ENCODE measurements around the gene GOSR1.
"Not testable (repeated sequence)": the region's sequence is repeated elsewhere in the genome, so short reads cannot be mapped to it uniquely, and the experiment has no call there.

The GOSR1 gene

DNA sequence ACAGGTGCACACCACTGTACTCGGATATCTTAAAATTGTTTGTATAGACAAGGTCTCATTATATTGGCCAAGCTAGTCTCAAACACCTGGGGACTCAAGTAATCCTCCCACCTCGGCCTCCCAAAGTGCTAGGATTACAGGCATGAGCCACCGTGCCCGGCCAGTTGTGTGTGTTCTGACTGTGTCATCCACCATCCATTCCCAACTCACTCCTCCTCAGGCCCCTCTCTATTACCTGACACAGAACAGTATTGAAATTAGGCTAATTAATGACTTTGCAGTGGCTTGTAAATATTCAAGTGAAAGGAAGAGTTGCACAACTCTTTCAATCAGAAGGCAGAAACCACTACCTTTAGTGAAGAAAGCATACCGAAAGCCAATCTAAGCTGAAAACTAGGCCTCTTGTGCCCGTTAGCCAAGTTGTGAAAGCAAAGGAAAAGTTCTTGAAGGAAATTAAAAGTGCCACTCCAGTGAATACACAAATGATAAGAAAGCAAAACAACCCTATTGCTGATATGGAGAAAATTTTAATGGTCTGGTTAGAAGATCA lies 28.7 kb downstream of the GOSR1 start:
- H3K4me3 ChIP-seq (ENCODE audit: low read depth, low read length) = no peak overlapping the region

DNA sequence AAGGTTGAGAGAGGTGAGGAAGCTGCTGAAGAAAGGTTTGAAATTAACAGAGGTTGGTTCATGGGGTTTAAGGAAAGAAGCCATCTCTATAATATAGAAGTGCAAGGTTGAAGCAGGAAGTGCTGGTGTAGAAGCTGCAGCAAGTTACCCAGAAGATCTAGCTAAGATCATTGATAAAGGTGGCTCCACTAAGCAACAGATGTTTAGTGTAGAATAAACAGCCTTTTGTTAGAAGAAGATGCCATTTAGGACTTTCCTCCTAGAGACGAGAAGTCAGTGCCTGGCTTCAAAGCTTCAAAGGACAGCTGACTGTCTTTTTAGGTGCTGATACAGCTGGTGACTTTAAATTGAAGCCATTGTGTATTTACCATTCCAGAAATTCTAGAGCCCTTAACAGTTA lies 29.3 kb downstream of the GOSR1 start:
- no peak overlapping the region for H3K4me3 ChIP-seq (ENCODE audit: low read depth, low read length)

DNA sequence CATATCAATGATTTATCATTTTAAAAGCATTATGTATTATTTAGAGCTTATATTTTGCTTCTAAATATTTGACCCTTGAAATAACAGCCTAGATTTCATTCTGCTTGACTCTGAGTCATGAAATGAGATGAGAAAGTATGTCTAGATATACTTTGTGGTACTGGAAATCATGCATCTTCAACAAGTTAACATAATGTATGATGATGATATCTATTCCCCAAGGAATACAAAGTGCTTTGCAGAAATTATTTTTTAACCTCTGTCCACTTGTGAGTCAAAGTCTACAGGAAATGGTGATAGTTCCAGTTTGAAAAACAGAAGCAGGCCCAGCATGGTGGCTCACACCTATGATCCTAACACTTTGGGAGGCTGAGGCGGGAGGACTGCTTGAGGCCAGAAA lies 36.1 kb downstream of the GOSR1 start:
- no peak overlapping the region for H3K4me3 ChIP-seq (ENCODE audit: low read depth, low read length)

DNA sequence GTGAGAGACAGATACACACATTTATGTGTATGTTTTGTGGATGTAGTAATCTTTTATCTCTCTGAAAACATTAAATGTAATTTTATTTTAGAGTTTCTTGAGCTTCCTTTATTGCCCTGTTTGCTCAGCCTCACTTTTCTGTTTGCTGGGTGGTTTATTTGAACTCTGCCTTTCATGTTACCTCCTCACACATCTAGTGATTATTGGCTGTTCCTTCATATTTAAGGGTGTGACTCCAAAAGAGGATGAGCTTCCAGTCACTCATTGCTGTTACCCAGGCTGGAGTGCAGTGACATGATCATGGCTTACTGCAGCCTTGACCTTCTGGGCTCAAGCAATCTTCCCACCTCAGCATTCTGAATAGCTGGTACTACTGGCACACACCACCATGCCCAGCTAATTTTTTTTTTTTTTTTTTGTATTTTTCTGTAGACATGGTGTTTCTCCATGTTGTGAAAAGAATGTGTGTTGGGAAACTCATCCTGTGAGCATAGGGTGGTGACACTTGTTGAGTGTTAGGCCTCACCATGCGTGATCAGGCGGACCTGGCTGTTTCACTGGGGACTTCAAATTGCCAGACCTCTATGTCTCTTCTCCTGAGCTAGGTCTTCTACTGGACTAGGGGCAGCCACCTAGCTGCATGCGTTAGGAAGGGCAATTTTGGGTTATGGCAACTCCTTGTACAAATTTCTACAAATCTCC lies 37.8 kb downstream of the GOSR1 start:
- H3K4me3 ChIP-seq (ENCODE audit: low read depth, low read length) = no peak overlapping the region

DNA sequence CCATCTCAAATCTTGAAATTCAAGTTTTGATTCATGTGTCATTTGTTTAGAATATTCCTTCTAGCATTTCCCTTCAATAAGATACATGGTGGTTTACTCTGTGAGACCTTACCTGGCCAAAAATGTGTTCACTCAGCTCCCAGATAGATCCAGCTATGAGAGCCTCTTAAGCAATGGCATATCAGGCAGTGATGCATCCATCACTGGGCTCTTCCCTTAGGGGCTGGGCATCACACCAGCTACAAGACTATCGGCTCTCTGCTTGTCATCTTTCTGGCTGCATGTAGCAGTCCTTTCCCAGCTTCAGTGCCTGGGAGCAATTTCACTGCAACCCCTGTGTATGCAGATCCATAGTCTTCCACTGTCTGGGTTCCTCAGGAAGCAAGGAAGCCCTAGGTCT lies 40.6 kb downstream of the GOSR1 start:
- H3K4me3 ChIP-seq (ENCODE audit: low read depth, low read length) = no peak overlapping the region

DNA sequence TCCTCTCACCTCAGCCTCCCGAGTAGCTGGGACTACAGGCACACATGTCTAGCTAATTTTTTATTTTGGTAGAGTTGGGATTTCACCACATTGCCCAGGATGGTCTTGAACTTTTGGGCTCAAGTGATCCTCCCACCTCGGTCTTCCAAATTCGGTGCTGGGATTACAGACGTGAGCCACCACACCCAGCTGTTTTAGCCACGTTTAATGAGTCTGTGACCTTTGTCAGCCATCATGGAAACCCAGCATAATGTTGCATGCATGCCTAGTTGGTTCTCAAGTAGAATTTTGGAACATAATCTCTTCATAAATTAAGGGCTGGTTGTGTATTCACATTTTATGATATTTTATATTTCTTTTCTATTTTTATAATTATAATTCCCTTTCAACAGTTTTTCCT lies 42.0 kb downstream of the GOSR1 start:
- H3K4me3 ChIP-seq (ENCODE audit: low read depth, low read length) = no peak overlapping the region

DNA sequence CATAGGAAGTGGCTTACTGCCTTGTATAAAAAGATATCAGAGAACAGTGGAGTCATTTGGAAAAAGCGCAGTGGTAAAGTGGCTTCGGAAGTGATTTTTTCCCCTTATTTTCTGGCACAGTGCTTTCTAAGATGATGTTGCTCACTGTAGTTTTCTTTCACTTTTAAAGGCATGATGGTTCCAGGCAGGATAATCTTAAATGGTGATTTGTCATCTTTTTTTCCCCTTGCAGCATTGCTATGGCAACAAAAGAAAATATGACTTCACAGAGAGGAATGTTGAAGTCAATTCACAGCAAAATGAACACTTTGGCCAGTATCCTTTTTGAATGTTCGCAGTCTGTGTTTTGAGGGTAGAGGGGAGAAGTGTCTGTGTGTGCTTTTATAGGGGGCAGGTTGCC lies 42.5 kb downstream of the GOSR1 start:
- no peak overlapping the region for H3K4me3 ChIP-seq (ENCODE audit: low read depth, low read length)

DNA sequence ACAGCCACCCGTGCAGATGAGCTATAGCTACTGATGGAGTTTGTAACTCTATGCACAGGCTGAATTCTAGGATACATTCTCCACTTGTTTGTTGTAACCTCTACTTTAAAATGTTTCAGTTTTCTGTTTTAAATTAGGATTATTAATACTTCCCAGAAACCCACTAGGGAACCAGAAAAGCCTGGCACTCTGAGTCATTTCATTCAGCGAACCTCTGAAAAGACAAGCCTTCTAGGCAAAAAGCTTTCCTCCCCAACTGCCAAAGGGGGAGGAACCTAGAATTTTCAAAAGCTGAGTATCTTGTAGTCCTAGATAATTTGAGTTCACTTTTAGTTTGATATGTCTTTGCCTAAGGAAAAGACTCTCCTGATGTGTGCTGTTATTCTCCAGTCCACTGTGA lies 43.2 kb downstream of the GOSR1 start:
- no peak overlapping the region for H3K4me3 ChIP-seq (ENCODE audit: low read depth, low read length)

DNA sequence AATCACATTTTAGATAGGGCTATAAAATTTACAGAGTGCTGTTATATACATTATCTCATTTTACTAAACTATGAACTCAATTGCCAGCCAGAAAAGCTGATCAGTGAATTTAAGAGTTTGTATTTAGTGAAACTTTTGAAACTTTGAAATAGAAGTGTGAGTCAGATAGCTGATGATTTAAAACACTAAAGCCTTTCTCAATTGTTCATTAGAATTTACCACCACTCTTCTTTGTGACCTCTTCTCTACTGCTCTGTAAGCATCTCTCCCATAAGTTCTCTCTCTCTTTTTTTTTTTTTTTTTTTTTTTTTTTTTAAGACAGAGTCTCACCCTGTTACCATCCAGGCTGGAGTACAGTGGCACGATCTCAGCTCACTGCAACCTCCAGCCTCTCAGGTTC lies 43.7 kb downstream of the GOSR1 start:
- no peak overlapping the region for H3K4me3 ChIP-seq (ENCODE audit: low read depth, low read length)

DNA sequence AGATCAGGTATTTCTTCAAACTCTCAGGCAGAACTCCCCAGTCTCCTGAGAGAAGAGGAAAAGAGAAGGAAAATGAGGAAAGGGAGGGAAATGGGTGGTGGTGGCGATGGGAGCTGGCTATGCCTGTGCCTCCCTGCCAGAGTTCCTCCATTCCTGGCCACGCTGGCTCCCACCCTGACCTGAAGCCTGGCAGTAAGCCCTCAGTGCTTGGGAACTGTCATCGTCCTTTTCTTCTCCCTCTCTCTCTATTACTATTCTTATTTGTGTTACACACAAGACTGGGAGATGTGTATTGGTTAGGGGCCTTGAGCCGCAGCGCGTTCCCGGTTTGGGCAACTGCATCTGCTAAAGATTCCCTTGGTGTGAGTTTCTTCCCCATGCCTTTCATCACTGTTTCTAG lies 44.6 kb downstream of the GOSR1 start:
- no peak overlapping the region for H3K4me3 ChIP-seq (ENCODE audit: low read depth, low read length)

DNA sequence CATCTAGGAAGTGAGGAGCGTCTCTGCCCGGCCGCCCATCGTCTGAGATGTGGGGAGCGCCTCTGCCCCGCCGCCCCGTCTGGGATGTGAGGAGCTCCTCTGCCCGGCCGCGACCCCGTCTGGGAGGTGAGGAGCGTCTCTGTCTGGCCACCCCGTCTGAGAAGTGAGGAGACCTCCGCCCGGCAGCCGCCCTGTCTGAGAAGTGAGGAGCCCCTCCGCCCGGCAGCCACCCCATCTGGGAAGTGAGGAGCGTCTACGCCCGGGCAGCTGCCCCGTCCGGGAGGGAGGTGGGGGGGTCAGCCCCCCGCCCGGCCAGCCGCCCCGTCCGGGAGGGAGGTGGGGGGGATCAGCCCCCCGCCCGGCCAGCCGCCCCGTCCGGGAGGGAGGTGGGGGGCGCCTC lies 46.0 kb downstream of the GOSR1 start:
- not testable (repeated sequence) for H3K4me3 ChIP-seq (ENCODE audit: low read depth, low read length)

DNA sequence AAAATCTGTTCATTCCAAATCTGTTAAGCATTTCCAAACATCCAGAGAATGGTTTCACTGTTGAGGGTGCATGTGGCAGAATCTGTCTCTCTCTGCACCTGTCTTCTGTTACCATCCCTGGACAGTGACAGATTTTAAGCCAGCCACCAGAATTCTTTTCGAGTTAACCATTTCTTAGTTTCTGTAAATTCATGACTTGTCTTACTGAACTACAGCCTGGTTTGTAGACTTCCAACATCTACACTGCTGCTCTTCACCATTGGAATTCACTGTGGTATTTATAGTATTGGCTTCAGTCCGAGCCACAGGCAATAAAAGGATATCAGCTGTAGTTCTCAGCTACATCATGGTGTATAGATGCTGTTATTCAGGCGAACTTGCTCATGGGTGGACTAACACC lies 47.6 kb downstream of the GOSR1 start:
- H3K4me3 ChIP-seq (ENCODE audit: low read depth, low read length) = no peak overlapping the region

DNA sequence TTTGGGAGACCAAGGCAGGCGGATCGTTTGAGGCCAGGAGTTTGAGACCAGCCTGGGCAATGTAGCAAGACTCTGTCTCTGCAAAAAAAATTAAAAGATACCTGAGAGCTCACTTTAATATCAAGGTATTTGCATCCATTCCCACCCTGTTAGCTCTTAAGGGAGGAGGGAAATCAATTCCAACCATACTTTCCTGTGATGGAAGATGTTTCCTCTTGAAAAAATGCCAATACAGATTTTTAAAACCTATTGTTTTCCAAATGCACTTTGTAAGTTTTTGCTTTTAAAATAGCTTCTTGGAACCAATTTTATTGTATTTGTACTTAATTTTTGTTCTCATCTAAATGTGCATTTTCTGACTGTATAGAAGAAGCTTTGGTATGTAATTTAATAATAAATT lies 49.2 kb downstream of the GOSR1 start:
- no peak overlapping the region for H3K4me3 ChIP-seq (ENCODE audit: low read depth, low read length)

DNA sequence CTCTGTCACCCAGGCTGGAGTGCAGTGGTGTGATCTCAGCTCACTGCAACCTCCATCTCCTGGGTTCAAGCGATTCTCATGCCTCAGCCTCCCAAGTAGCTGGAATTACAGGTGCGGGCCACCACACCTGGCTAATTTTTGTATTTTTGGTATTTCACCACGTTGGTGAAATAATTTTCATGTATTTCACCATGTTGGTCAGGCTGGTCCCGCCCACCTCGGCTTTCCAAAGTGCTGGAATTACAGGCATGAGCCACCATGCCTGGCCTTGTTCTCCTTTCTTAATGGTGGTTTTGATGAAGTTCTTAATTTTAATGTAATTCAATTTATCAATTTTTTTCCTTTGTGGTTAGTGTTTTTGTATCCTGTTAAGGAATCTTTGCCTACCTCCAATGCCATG lies 51.5 kb downstream of the GOSR1 start:
- not testable (repeated sequence) for H3K4me3 ChIP-seq (ENCODE audit: low read depth, low read length)

DNA sequence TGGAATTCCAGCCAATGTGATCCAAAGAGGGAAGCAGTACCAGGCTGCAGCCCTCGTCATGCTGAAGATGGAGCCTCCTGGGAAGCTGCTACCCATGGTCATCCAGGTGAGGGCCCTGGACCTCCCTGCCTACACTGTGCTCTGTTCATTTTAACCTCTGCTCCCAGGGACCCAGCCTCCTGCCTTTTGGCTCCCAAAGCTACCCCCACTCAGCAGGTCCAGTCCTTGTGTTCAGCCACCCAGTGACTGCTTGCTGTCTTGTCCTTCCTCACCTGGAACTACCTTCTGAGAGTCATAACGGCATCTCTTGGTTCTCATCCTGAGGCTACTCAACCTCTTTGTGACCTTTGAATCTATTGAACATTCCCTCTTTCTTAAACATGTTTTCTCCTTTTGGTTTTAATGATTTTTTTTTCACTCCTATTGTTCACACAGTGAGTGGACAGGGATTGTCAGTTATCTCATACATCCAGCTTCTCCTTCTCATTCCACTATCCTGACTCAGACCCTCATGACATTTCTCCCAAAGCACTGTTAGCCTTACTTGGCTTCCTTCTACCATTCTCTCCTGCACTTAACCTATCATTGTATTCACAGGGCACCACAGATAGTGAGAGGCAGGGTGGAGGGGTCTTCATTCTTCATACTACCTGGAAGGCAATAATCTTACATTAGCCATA lies 53.3 kb downstream of the GOSR1 start:
- H3K4me3 ChIP-seq (ENCODE audit: low read depth, low read length) = no peak overlapping the region

DNA sequence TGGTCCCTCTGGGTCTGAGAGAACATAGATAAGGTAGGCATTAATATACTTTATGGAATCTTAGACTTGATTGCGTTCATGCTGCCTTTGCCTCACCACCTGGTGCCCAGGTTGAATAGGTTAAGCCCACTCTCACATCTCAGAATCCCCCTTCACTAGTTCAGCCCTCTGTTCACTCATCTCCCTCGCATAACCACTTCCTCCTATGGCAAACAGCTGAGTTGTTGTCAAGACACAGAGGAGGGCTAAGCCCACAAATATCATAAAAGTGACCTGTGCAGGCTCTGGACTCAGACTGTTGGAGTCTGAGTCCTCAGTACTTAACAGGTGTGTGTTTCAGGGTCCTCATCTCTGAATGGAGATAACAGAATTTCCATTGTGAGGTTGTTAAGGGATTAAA lies 55.7 kb downstream of the GOSR1 start:
- H3K4me3 ChIP-seq (ENCODE audit: low read depth, low read length) = no peak overlapping the region

DNA sequence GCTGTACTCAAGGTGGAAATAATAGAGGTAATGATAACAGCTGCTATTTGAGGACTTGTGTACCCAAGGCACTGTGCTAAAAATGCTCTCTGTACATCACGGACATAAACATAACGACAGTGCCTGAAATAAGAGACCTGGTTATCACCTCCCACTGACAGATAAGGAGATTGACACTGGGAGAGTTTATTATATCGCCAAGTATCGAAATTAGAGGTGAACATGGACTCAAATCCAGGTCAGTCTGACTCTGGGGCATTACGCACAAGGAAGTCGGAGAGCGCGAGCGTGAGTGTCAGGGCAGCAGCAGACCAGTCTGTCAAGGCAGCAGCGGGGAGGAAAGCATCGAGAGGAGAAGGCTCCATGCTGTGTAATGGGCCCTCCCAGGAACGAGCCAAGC lies 57.1 kb downstream of the GOSR1 start:
- no peak overlapping the region for H3K4me3 ChIP-seq (ENCODE audit: low read depth, low read length)

DNA sequence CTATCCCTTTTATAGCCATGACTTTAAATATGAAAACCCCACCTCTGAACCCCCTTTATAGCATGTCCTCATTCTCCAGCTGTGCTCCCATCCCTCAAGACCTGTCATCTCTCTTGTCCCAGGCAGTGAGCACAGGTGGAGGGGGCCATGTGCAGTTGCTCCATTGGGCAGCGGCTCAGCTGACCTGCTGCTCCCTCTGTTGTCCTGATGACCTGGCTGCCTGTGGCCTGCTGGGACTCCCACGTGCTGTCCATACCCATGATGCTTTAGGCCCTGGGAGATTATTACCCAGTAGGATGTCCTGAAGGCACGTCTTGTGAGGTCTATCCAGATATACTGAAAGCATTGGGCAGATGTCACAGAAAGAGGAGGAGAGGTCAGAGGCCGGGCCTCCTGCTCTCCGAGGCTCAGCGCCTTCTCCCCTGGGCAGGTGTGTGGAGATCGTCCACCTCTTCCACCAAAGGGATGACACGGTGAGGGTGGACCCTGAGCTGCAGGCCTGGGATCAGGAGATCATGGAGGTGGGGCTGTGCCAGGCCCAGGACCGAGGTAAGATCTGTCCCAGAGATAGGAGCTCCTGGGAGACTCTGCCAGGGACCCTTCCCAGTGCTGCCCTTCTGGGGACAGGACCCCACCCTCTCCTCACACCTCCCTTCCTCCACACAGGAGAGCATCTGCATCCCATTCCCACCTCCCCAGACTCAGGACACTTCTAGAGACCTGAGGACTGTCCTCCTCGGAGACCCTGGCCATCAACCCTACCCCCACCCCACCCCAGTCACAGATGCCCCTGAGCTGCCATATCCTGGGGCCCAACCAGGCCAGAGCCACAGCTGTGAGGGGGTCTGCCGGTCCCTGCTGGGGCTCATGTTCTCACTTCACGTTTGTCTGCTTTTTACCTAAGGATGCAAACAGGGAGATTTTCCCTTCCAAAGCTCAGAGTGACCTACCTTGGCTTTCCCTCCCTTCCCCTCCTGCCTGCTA lies 58.0 kb downstream of the GOSR1 start:
- H3K4me3 ChIP-seq (ENCODE audit: low read depth, low read length) = no peak overlapping the region

DNA sequence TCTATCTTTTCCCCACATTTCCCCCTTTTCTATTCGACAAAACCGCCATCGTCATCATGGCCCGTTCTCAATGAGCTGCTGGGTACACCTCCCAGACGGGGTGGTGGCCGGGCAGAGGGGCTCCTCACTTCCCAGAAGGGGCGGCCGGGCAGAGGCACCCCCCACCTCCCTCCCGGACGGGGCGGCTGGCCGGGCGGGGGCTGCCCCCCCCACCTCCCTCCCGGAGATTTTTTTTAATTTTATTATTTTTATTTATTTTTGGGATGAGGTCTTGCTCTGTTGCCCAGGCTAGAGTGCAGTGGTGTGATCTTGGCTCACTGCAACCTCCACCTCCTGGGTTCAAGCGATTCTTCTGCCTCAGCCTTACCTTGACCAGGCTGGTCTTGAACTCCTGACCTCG lies 59.6 kb downstream of the GOSR1 start:
- H3K4me3 ChIP-seq (ENCODE audit: low read depth, low read length) = not testable (repeated sequence)

DNA sequence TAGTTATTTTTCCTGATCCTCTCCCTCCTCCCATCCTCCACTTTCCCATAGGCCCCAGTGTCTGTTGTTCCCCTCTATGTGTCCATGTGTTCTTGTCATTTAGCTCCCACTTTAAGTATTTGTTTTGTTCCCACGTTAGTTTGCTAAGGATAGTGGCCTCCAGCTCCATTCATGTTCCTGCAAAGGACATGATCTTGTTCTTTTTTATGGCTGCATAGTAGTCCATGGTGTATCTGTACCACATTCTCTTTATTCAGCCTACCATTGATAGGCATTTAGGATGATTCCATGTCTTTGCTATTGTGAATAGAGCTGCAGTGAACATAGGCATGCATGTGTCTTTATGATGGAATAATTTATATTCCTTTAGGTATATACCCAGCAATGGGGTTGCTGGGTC lies 60.5 kb downstream of the GOSR1 start:
- H3K4me3 ChIP-seq (ENCODE audit: low read depth, low read length) = not testable (repeated sequence)

DNA sequence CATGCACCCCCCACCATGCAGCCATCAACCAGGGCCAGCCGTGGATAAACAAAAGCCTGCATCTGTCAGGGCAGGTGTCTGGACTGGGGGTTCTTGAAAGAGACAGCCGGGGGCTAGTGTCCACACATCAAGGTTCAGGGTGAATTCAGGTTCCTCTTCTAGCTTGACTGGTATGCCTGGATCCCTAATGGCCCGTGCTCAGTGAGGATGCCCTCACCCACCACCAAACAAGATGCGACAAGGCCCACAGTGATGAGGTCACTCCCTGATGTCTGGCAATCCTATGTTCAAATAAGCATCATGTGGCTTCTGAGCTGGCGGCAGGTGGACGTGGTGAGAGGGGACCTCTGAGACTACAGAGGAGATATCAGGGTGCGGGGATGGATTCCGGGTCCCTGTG lies 64.6 kb downstream of the GOSR1 start:
- no peak overlapping the region for H3K4me3 ChIP-seq (ENCODE audit: low read depth, low read length)

All from iPS-11a (cell line).